Measurements from ENCODE around the gene LAMC3.

LAMC3 gene

GRCh38 chr9:131021785-131022184 is 12.8 kb downstream of the LAMC3 start:
- ATAC-seq, result no peak
- TF ChIP-seq ISL1 (CRISPR knock-in tag; IDR thresholded peaks at IDR 0.05) (no peak), TOX (CRISPR knock-in tag; IDR thresholded peaks at IDR 0.05; ENCODE audit: borderline replicate concordance) (no peak), OSR1 (CRISPR knock-in tag; IDR thresholded peaks at IDR 0.05) (no peak), ZNF70 (CRISPR knock-in tag; IDR thresholded peaks at IDR 0.05) (no peak), ESRRG (CRISPR knock-in tag; IDR thresholded peaks at IDR 0.05) (no peak), POU6F1 (CRISPR knock-in tag; IDR thresholded peaks at IDR 0.05; ENCODE audit: borderline replicate concordance, low read depth) (no peak)

GRCh38 chr9:131024978-131025868 is 16.2 kb downstream of the LAMC3 start:
- TF ChIP-seq ZNF8 (CRISPR knock-in tag; IDR thresholded peaks at IDR 0.05), result no peak
- TF ChIP-seq PPARA (CRISPR knock-in tag; IDR thresholded peaks at IDR 0.05; ENCODE audit: borderline replicate concordance), result no peak
- TF ChIP-seq TCF4 (CRISPR knock-in tag; IDR thresholded peaks at IDR 0.05; ENCODE audit: borderline replicate concordance), result no peak
- no peak for TF ChIP-seq RARB (CRISPR knock-in tag; IDR thresholded peaks at IDR 0.05)
- no peak for TF ChIP-seq BACH2 (CRISPR knock-in tag; IDR thresholded peaks at IDR 0.05; ENCODE audit: borderline replicate concordance)
- no peak for ATAC-seq

- no peak for ATAC-seq
- no peak for TF ChIP-seq CSRNP3 (CRISPR knock-in tag; IDR thresholded peaks at IDR 0.05)
- no peak for TF ChIP-seq POU6F1 (CRISPR knock-in tag; IDR thresholded peaks at IDR 0.05; ENCODE audit: borderline replicate concordance, low read depth)
- no peak for TF ChIP-seq GLIS3 (CRISPR knock-in tag; IDR thresholded peaks at IDR 0.05)
- no peak for TF ChIP-seq PPARA (CRISPR knock-in tag; IDR thresholded peaks at IDR 0.05; ENCODE audit: borderline replicate concordance)
- TF ChIP-seq ARNTL (CRISPR knock-in tag; IDR thresholded peaks at IDR 0.05; ENCODE audit: borderline replicate concordance, low read depth), result no peak
- no peak for TF ChIP-seq CREB5 (CRISPR knock-in tag; IDR thresholded peaks at IDR 0.05; ENCODE audit: low read depth)
- no peak for TF ChIP-seq TSHZ2 (CRISPR knock-in tag; IDR thresholded peaks at IDR 0.05)
- no peak for TF ChIP-seq ZNF8 (CRISPR knock-in tag; IDR thresholded peaks at IDR 0.05)
Measured at GRCh38 chr9:131025953-131026858, 17.2 kb downstream of the LAMC3 start.
